H1 (cell line): ENCODE measurements around the gene ACAP3. TPM values are rescaled to one million over a fixed set of nuclear protein-coding genes. Genes with fewer than 3 reads are reported as not detected.

ENCODE experiments used
- CBX5 ChIP-seq: fragments of 300-800, 300-1000 bp; sonication (generic); IDR thresholded peaks from 2 replicates; pipeline ENCODE4 v1.7.1; 2016; ENCODE audit warnings: antibody characterized with exemption, low read length, low read depth
- CTBP2 ChIP-seq: IDR thresholded peaks from 2 replicates; pipeline ENCODE4 v1.7.0; 2011; ENCODE audit warnings: borderline replicate concordance, mild to moderate bottlenecking, moderate library complexity, mixed read lengths, low read length; ENCODE audit not compliant: insufficient read depth, insufficient read length
- TCF12 ChIP-seq: IDR thresholded peaks from 2 replicates; pipeline ENCODE4 v1.6.1; 2011; ENCODE audit warnings: low read depth, mild to moderate bottlenecking, low read length
- TEAD4 ChIP-seq: IDR thresholded peaks from 2 replicates; pipeline ENCODE4 v1.6.1; 2012; ENCODE audit warnings: low read depth, low read length, inconsistent platforms, mixed read lengths
- polyA plus RNA-seq, 7 experiments: library from polyadenylated mRNA; depleted of rRNA in 3 of 7; stranded (reverse) in 5 of 7; unstranded in 2 of 7; fragments of >200 nt in 5 of 7; fragments of 200-250 nt in 2 of 7; gene quantifications; 1 replicate in 5 of 7; 2 replicates in 1 of 7; 4 replicates in 1 of 7; pipeline versions ENCODE4 v1.2.1 to v1.2.3, GENCODE V29; 2011 to 2013; ENCODE audit warnings: missing spikeins in 2 of 7, mixed read lengths in 2 of 7
- total RNA-seq: library from RNA; stranded (reverse); fragmentation: NEBNext Ultra II Directional; extraction: Animal tissue kit (Norgen Biotek cat#: 25700); gene quantifications from 2 replicates; pipeline ENCODE4 v1.2.1, GENCODE V29; 2021
- TF ChIP-seq, protein P1 (sequence below), 3 experiments: IDR thresholded peaks; 1 replicate in 2 of 3; 2 replicates in 1 of 3; pipeline versions ENCODE4 v1.5.1 to v1.6.1; 2011; ENCODE audit warnings: low read length in 3 of 3, mild to moderate bottlenecking in 3 of 3, inconsistent platforms in 2 of 3, low read depth in 1 of 3, moderate library complexity in 1 of 3; ENCODE audit not compliant: insufficient read depth in 1 of 3; ENCODE audit errors: control extremely low read depth in 1 of 3
- TF ChIP-seq, protein P2 (sequence below): IDR thresholded peaks from 2 replicates; pipeline ENCODE4 v1.6.1; 2012; ENCODE audit warnings: inconsistent platforms
- TF ChIP-seq, protein P3 (sequence below): IDR thresholded peaks from 2 replicates; pipeline ENCODE4 v1.6.1; 2012; ENCODE audit warnings: inconsistent platforms

The ACAP3 gene
- total and polyA plus RNA-seq, 2 of the 8 experiments (the other 6 are each of a cell fraction or from before 2014, with no cell fraction given): 14.8 to 28.3 TPM

- TF ChIP-seq, protein P1, sequence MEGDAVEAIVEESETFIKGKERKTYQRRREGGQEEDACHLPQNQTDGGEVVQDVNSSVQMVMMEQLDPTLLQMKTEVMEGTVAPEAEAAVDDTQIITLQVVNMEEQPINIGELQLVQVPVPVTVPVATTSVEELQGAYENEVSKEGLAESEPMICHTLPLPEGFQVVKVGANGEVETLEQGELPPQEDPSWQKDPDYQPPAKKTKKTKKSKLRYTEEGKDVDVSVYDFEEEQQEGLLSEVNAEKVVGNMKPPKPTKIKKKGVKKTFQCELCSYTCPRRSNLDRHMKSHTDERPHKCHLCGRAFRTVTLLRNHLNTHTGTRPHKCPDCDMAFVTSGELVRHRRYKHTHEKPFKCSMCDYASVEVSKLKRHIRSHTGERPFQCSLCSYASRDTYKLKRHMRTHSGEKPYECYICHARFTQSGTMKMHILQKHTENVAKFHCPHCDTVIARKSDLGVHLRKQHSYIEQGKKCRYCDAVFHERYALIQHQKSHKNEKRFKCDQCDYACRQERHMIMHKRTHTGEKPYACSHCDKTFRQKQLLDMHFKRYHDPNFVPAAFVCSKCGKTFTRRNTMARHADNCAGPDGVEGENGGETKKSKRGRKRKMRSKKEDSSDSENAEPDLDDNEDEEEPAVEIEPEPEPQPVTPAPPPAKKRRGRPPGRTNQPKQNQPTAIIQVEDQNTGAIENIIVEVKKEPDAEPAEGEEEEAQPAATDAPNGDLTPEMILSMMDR (IDR thresholded peaks at IDR 0.05; ENCODE audit: control extremely low read depth in 1 of 3, insufficient read depth in 1 of 3, low read depth in 1 of 3, low read length in 3 of 3): peak in 1 of 3 experiments; percentile 26; a peak in 1 of 4 replicates
- TF ChIP-seq CBX5 (no peak), CTBP2 (no peak), TCF12 (no peak), TEAD4 (no peak)
- TF ChIP-seq, protein P2, sequence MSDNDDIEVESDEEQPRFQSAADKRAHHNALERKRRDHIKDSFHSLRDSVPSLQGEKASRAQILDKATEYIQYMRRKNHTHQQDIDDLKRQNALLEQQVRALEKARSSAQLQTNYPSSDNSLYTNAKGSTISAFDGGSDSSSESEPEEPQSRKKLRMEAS: peak; percentile 68
- TF ChIP-seq, protein P3, sequence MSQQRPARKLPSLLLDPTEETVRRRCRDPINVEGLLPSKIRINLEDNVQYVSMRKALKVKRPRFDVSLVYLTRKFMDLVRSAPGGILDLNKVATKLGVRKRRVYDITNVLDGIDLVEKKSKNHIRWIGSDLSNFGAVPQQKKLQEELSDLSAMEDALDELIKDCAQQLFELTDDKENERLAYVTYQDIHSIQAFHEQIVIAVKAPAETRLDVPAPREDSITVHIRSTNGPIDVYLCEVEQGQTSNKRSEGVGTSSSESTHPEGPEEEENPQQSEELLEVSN: no peak
Measured at GRCh38 chr1:1246577-1247340, 61.0 kb downstream of the ACAP3 start, which contains the start of gene C1QTNF12 (continued).
